Activated T-helper 1 cell treated with anti-CD3 and anti-CD28 coated beads, Interleukin-12 subunit alpha, Interleukin-12 subunit beta, Interleukin-2, Interleukin-4 antibody, amounts not matched to agents 30 ng/mL and 10 ng/mL and 1 ng/mL, durations not matched to agents 14 hours and 24 hours and 36 hours (primary cell): ENCODE data around the gene EYA2. TPM values are rescaled to one million over a fixed set of nuclear protein-coding genes. Genes with fewer than 3 reads are reported as not detected.
"Not testable (repeated sequence)": the region's sequence is repeated elsewhere in the genome, so short reads cannot be mapped to it uniquely, and the experiment has no call there.

Source experiments
- DNase-seq: peaks from one replicate; pipeline ENCODE4 v3.0.0; 2021; ENCODE audit warnings: low spot score
- H3K27ac Mint-ChIP-seq: one replicate; pipeline ENCODE4 v1.8.0; 2021; ENCODE audit warnings: mild to moderate bottlenecking, mixed read lengths
- H3K27me3 Mint-ChIP-seq: one replicate; pipeline ENCODE4 v1.8.0; 2022; ENCODE audit warnings: mild to moderate bottlenecking, moderate library complexity, mixed read lengths; ENCODE audit not compliant: insufficient read depth
- H3K36me3 Mint-ChIP-seq: one replicate; pipeline ENCODE4 v1.8.0; 2021; ENCODE audit warnings: low read depth, mixed read lengths
- H3K4me1 Mint-ChIP-seq: one replicate; pipeline ENCODE4 v1.8.0; 2021; ENCODE audit warnings: low read depth, mixed read lengths
- H3K4me3 Mint-ChIP-seq: one replicate; pipeline ENCODE4 v1.8.0; 2021; ENCODE audit warnings: mild to moderate bottlenecking, moderate library complexity, mixed read lengths
- H3K9me3 Mint-ChIP-seq: one replicate; pipeline ENCODE4 v1.8.0; 2021; ENCODE audit warnings: mixed read lengths
- intact Hi-C: fragments of 100-400 bp; cut with micrococcal nuclease; formaldehyde crosslinking; loops from one replicate; pipeline ENCODE4 v1.15.1; 2024
- total RNA-seq: library from RNA; stranded (reverse); gene quantifications from 2 replicates; pipeline ENCODE4 v1.2.3, GENCODE V29; 2022

EYA2 gene
- total RNA-seq, 1 donor from 2014 or later = not detected

DNA sequence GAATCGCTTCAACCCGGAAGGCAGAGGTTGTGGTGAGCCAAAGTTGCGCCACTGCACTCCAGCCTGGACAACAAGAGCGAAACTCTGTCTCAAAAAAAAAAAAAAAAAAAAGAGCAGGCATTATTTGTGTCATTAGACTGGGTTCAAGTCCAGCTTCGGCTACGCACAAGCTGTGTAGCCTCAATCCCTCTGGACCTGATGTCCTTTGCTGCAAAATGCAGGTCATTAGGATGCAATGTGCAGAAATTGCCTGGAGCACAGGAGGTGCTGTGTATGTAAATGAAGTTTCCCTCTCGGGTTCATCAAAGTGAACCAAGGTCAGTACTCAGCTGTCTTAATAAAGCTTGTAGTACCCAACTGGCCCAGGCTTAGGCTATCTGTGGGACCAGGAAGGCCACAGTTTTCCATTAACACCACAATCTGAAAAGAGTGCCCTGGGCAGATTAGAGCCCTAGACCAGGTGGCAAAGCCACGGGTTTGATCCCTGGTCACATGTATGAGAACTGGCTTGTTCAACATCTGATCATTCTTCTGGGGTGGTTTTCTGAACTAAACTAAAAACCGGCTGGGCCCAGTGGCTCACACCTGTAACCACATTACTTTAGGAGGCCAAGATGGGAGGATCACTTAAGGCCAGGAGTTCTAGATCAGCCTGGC, 306.6 kb downstream of the EYA2 start:
- Mint-ChIP-seq H3K4me1 (peaks cover 23% of the 10 kb centered on the region), H3K27ac (no peak overlapping the region), H3K4me3 (no peak overlapping the region), H3K27me3 (no peaks in the 10 kb centered on the region), H3K36me3 (no peaks in the 10 kb centered on the region), H3K9me3 (no peaks in the 10 kb centered on the region)
- DNase-seq = no peak
- intact Hi-C loops = no loop called here

DNA sequence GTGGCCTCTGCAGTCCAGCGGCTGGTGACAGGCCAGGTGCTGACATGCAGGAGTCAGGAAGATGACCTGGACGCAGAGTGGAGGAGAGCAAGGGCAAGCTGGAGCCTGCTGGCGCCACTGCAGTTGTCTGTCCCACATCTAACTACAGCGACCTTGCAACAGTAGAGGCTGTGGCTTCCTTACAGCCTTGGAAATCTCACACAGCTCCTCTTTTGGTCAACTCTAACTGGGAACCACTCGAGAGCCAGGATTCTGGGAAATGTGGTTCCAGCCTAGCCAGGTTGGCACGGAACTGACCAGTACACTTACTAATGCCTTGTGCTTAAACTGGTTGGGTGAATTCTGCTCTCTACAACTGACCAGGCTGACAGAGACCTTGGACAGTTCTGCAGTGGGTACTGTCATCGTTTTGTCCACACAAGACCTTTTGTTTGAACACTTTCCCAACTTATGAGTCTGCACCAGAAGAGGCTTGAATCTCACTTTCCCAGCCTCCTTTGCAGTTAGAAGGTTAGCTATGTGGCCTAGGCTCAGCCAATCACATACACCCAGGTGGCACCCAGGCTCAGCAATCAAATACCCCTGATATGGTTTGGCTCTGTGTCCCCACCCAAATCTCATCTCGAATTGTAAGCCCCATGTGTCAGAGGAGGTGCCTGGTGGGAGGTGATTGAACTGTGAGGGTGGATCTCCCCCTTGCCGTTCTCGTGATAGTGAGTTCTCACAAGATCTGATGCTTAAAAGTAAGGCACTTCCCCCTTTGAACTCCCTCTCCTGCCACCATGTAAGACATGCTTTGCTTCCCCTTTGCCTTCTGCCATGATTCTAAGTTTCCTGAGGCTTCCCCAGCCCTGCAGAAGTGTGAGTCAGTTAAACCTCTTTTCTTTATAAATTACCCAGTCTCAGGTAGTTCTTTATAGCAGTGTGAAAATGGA, 308.4 kb downstream of the EYA2 start:
- H3K36me3 Mint-ChIP-seq = no peaks in the 10 kb centered on the region
- H3K27me3 Mint-ChIP-seq = no peaks in the 10 kb centered on the region
- H3K4me3 Mint-ChIP-seq = no peak overlapping the region
- no peak overlapping the region for H3K27ac Mint-ChIP-seq
- peaks cover 15% of the 10 kb centered on the region for H3K4me1 Mint-ChIP-seq
- DNase-seq = no peak
- no peaks in the 10 kb centered on the region for H3K9me3 Mint-ChIP-seq
- intact Hi-C loops = no loop called here

DNA sequence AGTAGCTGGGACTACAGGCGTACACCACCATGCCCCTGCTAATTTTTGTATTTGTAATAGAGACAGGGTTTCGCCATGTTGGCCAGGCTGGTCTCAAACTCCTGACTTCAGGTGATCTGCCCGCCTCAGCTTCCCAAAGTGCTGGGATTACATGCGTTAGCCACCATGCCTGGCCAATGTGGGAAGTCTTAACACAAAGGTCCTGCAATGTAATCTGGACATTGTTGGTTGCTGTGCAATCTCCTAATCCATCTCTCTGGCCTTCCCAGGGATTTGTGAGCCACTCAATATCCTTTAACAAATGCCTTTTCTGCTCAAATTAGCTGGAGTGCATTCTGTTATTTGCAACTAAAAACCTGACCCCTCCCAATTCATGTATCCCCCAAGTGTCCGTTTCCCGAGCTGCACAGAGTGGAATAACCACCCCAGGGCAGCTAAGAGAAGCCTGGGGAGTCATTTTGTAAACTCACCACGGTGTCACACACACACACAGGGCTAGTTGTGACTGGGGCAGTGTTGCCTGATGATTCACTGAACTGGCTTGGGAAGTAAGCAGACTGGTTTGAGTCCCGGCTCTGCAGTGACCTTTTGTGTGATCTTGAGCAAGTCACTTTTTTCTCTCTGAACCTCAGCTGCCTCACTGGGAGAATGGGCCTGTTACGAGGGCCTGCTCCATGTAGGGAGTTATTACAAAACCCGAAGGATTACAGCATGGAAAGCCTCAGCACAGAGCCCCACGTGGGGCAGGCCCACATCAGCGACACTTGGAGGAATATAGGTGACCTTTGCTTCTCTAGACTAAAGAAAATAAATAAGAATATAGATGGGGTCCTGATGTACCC, 309.6 kb downstream of the EYA2 start:
- H3K4me1 Mint-ChIP-seq = peaks cover 8% of the 10 kb centered on the region
- H3K27me3 Mint-ChIP-seq = no peaks in the 10 kb centered on the region
- no peak overlapping the region for H3K4me3 Mint-ChIP-seq
- H3K27ac Mint-ChIP-seq = no peak overlapping the region
- DNase-seq = no peak
- intact Hi-C loops = no loop called here
- no peaks in the 10 kb centered on the region for H3K9me3 Mint-ChIP-seq
- no peaks in the 10 kb centered on the region for H3K36me3 Mint-ChIP-seq

DNA sequence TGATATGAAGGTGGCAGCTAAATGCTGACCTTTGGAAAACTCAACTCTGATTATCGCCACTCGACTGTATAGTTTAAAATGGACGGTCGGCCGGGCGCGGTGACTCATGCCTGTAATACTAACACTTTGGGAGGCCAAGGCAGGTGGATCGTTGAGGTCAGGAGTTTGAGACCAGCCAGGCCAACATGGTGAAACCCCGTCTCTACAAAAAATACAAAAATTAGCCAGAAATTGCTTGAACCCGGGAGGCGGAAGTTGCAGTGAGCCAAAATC, 310.1 kb downstream of the EYA2 start:
- not testable (repeated sequence) for H3K9me3 Mint-ChIP-seq, H3K36me3 Mint-ChIP-seq, H3K27me3 Mint-ChIP-seq, DNase-seq, H3K4me1 Mint-ChIP-seq, H3K4me3 Mint-ChIP-seq, H3K27ac Mint-ChIP-seq
- intact Hi-C loops = loop anchor here (1.0 kb wide), 1 partner anchor 180 kb away; no protein-coding TSS in a partner anchor

DNA sequence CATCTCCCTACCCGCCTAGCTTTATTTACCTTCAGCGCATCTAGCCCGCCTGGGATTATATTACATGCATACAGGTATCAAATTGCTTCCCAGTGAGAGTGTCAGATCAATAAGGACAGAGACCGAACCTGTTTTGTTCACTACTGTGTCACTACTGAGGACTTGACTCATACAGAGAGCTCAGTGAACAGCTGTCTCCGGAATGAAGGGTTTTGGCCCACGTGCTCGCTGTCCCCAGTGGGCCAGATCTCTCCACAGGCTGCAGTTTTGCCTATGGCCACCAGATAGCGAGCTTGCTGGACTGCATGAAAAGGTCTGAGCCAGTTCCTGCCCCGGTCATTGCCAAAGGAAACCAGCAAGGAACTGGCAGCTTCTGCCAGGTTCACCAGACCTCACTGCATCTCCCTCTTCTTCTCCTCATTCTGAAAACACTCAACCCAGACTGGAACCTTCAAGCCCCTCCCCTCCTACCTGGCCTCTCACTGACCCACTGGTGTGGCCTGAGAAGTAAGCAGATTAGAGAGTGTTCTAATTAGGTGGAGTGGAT, 311.0 kb downstream of the EYA2 start:
- Mint-ChIP-seq H3K4me1 (peaks cover 8% of the 10 kb centered on the region), H3K4me3 (no peak overlapping the region), H3K27ac (peak overlapping the region; percentile 63), H3K36me3 (peaks cover 9% of the 10 kb centered on the region), H3K9me3 (no peaks in the 10 kb centered on the region), H3K27me3 (no peaks in the 10 kb centered on the region)
- intact Hi-C loops = loop anchor here (1.0 kb wide), 1 partner anchor 179 kb away; no protein-coding TSS in a partner anchor
- peak; percentile 46 for DNase-seq

GRCh38 chr20:47206552-47206951, 311.9 kb downstream of the EYA2 start:
- intact Hi-C loops, H3K36me3 Mint-ChIP-seq, DNase-seq: not testable (repeated sequence)

DNA sequence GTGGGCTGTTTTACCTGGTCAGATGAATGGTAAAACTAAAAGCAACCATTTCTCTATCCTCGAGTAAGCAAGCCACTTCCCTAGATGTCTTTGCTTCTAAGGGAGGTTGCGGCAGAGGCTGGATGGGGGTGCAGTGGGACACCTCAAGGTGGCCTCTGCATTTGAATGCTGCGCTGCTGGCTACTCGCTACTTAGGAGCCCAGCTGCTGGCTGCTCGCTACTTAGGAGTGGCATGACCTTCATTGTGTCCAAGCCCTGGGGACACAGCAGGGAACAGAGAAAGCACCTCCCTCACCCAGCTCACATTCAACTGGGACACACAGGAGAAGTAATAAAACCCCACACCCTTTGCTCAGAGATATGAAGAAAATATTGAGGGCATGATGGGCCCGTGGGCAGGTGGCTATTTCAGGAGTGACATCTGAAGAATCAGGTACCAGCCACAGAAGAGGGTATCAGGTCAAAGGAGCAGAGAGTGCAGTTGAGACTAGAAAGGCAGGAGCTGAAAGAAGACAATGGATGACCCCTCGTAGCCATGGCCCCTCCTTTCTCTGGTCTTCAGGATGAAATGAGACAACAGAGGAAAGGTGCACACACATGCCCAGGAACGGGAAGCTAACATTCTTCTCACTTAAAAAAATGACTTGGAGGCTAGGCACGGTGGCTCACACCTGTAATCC, 312.5 kb downstream of the EYA2 start:
- no peak overlapping the region for H3K27ac Mint-ChIP-seq
- no peak overlapping the region for H3K4me3 Mint-ChIP-seq
- intact Hi-C loops = no loop called here
- no peak for DNase-seq
- peaks cover 9% of the 10 kb centered on the region for H3K36me3 Mint-ChIP-seq
- no peaks in the 10 kb centered on the region for H3K9me3 Mint-ChIP-seq
- H3K27me3 Mint-ChIP-seq = no peaks in the 10 kb centered on the region
- peaks cover 8% of the 10 kb centered on the region for H3K4me1 Mint-ChIP-seq

More at GRCh38 chr20:47206552-47206951, 311.9 kb downstream of the EYA2 start:
- H3K27ac Mint-ChIP-seq, H3K4me1 Mint-ChIP-seq, H3K27me3 Mint-ChIP-seq, H3K4me3 Mint-ChIP-seq, H3K9me3 Mint-ChIP-seq: not testable (repeated sequence)

DNA sequence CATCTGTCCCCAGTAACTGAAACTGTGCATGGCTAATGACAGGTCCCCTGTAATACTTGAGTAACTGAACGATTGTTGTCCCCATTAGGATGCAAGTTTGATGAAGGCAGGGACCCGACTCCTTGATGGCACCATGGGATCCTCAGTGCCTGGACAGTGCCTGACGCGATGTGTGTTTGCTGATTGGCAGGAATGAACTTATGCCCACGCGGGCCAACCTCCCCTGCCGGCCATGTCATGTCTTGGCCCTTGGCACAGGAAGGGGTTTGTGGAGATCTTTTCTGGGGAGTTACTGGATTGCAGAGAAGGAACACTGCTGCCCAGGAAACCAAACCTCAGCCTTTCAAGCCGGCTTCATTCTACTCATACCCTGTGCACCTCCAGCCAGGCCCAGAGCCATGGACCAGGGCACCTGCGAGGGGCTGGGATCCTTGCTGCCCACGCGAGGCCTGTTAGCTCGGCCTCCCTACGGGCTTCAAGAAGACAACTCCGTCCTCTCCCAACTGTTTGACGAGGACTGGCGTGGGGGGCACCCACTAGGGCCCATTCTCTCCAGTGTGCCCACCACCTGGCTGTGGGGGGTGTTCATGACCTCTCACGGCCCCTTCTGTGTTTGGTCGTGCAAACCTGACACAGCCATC, 314.0 kb downstream of the EYA2 start:
- peaks cover 9% of the 10 kb centered on the region for H3K36me3 Mint-ChIP-seq
- no peaks in the 10 kb centered on the region for H3K9me3 Mint-ChIP-seq
- no peaks in the 10 kb centered on the region for H3K27me3 Mint-ChIP-seq
- intact Hi-C loops = no loop called here
- no peak overlapping the region for H3K4me3 Mint-ChIP-seq
- H3K4me1 Mint-ChIP-seq = peaks cover 8% of the 10 kb centered on the region
- no peak for DNase-seq
- H3K27ac Mint-ChIP-seq = no peak overlapping the region

- Mint-ChIP-seq H3K27ac (no peak overlapping the region), H3K27me3 (no peaks in the 10 kb centered on the region), H3K4me1 (peaks cover 8% of the 10 kb centered on the region), H3K9me3 (no peaks in the 10 kb centered on the region), H3K36me3 (peaks cover 11% of the 10 kb centered on the region), H3K4me3 (no peak overlapping the region)
- intact Hi-C loops = no loop called here
- no peak for DNase-seq
Observed at GRCh38 chr20:47209982-47210381, 315.3 kb downstream of the EYA2 start.

DNA sequence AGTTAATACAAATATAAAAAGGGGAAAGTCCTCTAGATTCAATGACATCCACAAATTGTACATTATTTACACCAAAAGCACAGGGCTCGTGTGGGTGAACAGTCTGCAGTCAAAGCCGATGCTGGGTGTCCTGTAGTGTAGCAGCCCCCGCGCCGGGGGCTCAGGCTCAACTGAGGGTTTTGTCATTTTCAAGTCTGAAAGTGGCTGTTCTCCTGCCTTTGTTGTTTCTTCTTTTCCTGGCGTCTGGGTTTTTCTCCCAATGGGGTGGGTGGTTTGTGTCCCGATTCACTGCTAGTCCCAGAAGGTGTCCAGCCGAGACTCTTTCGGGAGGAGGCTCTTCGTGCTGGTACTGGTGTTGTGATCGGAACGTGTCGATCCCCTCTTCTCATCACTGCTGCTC, 315.8 kb downstream of the EYA2 start:
- H3K36me3 Mint-ChIP-seq = peaks cover 12% of the 10 kb centered on the region
- no peaks in the 10 kb centered on the region for H3K9me3 Mint-ChIP-seq
- no peak overlapping the region for H3K4me3 Mint-ChIP-seq
- H3K27ac Mint-ChIP-seq = no peak overlapping the region
- intact Hi-C loops = no loop called here
- H3K27me3 Mint-ChIP-seq = no peaks in the 10 kb centered on the region
- H3K4me1 Mint-ChIP-seq = peaks cover 6% of the 10 kb centered on the region
- DNase-seq = no peak

GRCh38 chr20:47211036-47211435, 316.4 kb downstream of the EYA2 start:
- Mint-ChIP-seq H3K36me3 (peaks cover 17% of the 10 kb centered on the region), H3K4me3 (no peak overlapping the region), H3K27ac (no peak overlapping the region), H3K27me3 (no peaks in the 10 kb centered on the region), H3K9me3 (no peaks in the 10 kb centered on the region), H3K4me1 (peaks cover 4% of the 10 kb centered on the region)
- intact Hi-C loops = no loop called here
- DNase-seq = no peak
